Bronchial epithelial cell (primary cell): ENCODE data around the gene CADPS2. TPM values are rescaled to one million over a fixed set of nuclear protein-coding genes. Genes with fewer than 3 reads are reported as not detected.
"Not testable (repeated sequence)": the region's sequence is repeated elsewhere in the genome, so short reads cannot be mapped to it uniquely, and the experiment has no call there.

Source experiments
- DNase-seq: peaks from one replicate; pipeline ENCODE4 v3.0.0-alpha.2; 2010; ENCODE audit warnings: low read depth
- FAIRE-seq: peaks from 2 replicates; lab custom pipeline; 2011; peaks lifted over from hg19 to GRCh38; lab: Jason Lieb, UNC
- H3K27me3 ChIP-seq: 2 replicates; pipeline ENCODE4 v1.5.1; 2011; ENCODE audit warnings: low read length; ENCODE audit not compliant: control insufficient read depth, insufficient read depth
- H3K36me3 ChIP-seq: 2 replicates; pipeline ENCODE4 v1.5.1; 2011; ENCODE audit warnings: low read length; ENCODE audit not compliant: control insufficient read depth, insufficient read depth
- H3K4me3 ChIP-seq: 2 replicates; pipeline ENCODE4 v1.5.1; 2011; ENCODE audit warnings: mild to moderate bottlenecking, low read depth, low read length, control low read depth
- total RNA-seq: library from RNA; depleted of rRNA; stranded (reverse); fragments of >200 nt; gene quantifications from 2 replicates; pipeline ENCODE4 v1.2.1, GENCODE V29; 2014
- TF ChIP-seq, protein P1 (sequence below): IDR thresholded peaks from 2 replicates; pipeline ENCODE4 v1.5.1; 2011; ENCODE audit warnings: mild to moderate bottlenecking, moderate library complexity, low read length, control low read depth, inconsistent platforms; ENCODE audit not compliant: insufficient read depth, severe bottlenecking

CADPS2 gene
- total RNA-seq, 1 donor from 2014 or later, result 4.2 TPM

DNA sequence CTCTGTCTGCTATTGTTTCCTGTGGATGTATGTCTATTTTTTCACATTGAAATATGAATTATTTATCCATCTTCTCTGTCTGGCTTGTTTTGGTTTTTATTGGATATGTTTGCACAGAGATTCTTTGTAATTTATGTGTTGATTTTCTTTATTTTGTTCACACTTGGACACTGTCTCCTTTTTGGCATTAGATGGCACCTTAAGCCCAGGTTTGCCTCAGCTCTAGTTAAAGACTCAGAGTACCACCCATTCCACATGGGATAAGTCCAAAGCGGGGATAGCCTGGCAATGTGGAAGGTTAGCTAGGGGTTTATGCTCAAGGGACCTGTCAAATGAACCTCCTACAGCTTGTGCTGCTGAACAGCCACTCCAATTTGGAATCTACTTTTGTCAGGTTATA lies 595.8 kb downstream of the CADPS2 start:
- Histone ChIP-seq H3K36me3 (no peaks in the 10 kb centered on the region), H3K27me3 (peaks cover 1% of the 10 kb centered on the region), H3K4me3 (no peak overlapping the region)
- FAIRE-seq (no peak), DNase-seq (no peak)
- TF ChIP-seq, protein P1, sequence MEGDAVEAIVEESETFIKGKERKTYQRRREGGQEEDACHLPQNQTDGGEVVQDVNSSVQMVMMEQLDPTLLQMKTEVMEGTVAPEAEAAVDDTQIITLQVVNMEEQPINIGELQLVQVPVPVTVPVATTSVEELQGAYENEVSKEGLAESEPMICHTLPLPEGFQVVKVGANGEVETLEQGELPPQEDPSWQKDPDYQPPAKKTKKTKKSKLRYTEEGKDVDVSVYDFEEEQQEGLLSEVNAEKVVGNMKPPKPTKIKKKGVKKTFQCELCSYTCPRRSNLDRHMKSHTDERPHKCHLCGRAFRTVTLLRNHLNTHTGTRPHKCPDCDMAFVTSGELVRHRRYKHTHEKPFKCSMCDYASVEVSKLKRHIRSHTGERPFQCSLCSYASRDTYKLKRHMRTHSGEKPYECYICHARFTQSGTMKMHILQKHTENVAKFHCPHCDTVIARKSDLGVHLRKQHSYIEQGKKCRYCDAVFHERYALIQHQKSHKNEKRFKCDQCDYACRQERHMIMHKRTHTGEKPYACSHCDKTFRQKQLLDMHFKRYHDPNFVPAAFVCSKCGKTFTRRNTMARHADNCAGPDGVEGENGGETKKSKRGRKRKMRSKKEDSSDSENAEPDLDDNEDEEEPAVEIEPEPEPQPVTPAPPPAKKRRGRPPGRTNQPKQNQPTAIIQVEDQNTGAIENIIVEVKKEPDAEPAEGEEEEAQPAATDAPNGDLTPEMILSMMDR, result no peak

DNA sequence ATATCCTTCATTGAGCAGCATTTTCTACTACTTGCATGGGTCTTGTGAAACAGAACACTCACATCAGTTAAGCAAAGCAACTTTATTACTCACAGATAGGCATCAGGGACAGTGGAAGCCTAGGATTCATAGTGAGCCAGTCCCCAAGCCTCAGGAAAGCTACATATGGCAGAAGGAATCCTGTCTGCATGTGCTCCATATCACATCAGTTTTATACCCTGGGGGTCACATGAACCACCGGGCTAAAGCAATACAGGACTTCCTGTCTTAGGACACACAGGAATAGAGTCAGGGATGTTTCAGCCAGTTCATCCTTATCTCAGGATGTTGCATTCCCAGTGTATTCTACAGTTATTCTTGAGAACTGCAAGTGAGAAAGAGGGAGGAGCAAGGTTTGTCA lies 596.8 kb downstream of the CADPS2 start:
- no peak for DNase-seq
- TF ChIP-seq, protein P1, result no peak
- Histone ChIP-seq H3K27me3 (no peaks in the 10 kb centered on the region), H3K36me3 (no peaks in the 10 kb centered on the region), H3K4me3 (no peak overlapping the region)
- FAIRE-seq, result no peak

DNA sequence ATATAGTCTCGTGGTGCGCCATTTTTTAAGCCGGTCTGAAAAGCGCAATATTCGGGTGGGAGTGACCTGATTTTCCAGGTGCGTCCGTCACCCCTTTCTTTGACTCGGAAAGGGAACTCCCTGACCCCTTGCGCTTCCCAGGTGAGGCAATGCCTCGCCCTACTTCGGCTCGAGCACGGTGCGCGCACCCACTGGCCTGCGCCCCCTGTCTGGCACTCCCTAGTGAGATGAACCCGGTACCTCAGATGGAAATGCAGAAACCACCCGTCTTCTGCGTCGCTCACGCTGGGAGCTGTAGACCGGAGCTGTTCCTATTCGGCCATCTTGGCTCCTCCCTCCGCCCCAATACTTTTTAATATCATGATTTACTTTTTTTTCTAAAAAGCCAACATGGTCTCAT lies 601.7 kb downstream of the CADPS2 start:
- DNase-seq, FAIRE-seq, H3K27me3 ChIP-seq, H3K36me3 ChIP-seq, H3K4me3 ChIP-seq: not testable (repeated sequence)

DNA sequence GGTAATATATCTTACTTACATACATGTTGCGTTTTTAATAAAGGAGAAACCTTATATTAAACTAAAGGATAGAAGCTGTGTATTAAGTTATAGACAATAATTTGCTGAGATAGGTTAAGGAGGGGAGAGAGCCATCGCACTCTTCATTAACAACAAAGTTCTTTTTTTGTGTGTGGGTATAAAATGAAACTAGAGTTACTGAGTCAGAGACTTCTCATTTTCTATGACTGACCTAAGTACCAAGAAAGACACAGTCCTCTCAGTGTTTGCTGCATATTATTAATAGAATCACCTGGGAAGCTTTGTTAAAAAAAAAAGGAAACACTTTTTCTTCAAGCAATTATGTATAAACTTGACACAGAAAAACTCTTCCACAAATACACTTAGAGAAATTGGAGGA lies 613.1 kb downstream of the CADPS2 start:
- FAIRE-seq (no peak), DNase-seq (no peak)
- no peaks in the 10 kb centered on the region for H3K27me3 ChIP-seq
- TF ChIP-seq, protein P1, result no peak
- no peak overlapping the region for H3K4me3 ChIP-seq
- no peaks in the 10 kb centered on the region for H3K36me3 ChIP-seq

DNA sequence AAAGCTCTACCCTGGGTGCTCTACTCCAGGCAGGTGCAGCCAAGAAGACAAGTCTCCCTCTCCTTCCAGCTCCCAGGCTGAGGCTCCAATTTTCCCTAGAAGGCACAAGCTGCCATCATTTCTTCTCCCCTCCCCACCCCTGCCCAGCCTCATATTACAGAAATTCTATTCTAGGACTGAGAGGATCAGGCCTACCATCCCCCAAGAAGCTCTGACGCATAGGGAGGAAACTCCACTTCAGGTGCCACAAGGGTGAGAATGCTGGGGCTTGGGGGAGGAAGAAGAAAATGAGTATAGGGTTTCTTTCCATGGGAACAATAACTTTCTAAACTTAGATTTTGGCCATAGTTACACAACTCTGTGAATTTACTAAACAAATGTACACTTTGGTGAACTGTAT lies 617.0 kb downstream of the CADPS2 start:
- no peak for FAIRE-seq
- TF ChIP-seq, protein P1, result no peak

More for the DNA sequence above, 617.0 kb downstream of the CADPS2 start:
- no peak for DNase-seq
- Histone ChIP-seq H3K4me3 (no peak overlapping the region), H3K36me3 (no peaks in the 10 kb centered on the region), H3K27me3 (no peaks in the 10 kb centered on the region)

Other genes with a start within 250 kb of the CADPS2 start
- 0.13 and 0.26 TPM in 2 replicates for gene RNF133, start 187.3 kb downstream of the CADPS2 start, total RNA-seq
- gene RNF148, start 183.5 kb downstream of the CADPS2 start, total RNA-seq, result 0.26 TPM in 2 replicates
- not detected in 2 replicates for gene TAS2R16, start 109.2 kb upstream of the CADPS2 start, total RNA-seq